ENCODE results near the gene DNAJB14.

GRCh38 chr4:99945718-99946355 lies 581 bp downstream of the DNAJB14 start:
- TF ChIP-seq CTCF (conservative IDR thresholded peaks at IDR 0.05; ENCODE audit: low read depth, low read length) (no peak), EZH2 (IDR thresholded peaks at IDR 0.05; ENCODE audit: low read length, unreplicated experiment) (no peak)
